NCI-H1092 (cell line): ENCODE data around the gene TCF12.
"Not testable (repeated sequence)": the region's sequence is repeated elsewhere in the genome, so short reads cannot be mapped to it uniquely, and the experiment has no call there.

ENCODE experiments used
- DNase-seq: peaks from one replicate; lab custom pipeline; 2025; lab: John Stamatoyannopoulos, UW

TCF12 gene

GRCh38 chr15:56978898-56979662 lies 60.6 kb downstream of the TCF12 start:
- DNase-seq, result no peak

GRCh38 chr15:56980473-56980872 lies 62.0 kb downstream of the TCF12 start:
- no peak for DNase-seq

- no peak for DNase-seq
Measured at GRCh38 chr15:56981160-56981559, 62.7 kb downstream of the TCF12 start.

- DNase-seq, result no peak
Measured at GRCh38 chr15:56982987-56983386, 64.5 kb downstream of the TCF12 start.

- DNase-seq, result no peak
Measured at GRCh38 chr15:56984681-56985481, 66.4 kb downstream of the TCF12 start.

GRCh38 chr15:56985856-56986255 lies 67.4 kb downstream of the TCF12 start:
- DNase-seq, result no peak

- DNase-seq, result no peak
Measured at GRCh38 chr15:56987286-56987685, 68.8 kb downstream of the TCF12 start.

GRCh38 chr15:56988219-56988618 lies 69.8 kb downstream of the TCF12 start:
- no peak for DNase-seq

GRCh38 chr15:56989411-56989924 lies 71.0 kb downstream of the TCF12 start:
- DNase-seq, result no peak

GRCh38 chr15:56991017-56991416 lies 72.6 kb downstream of the TCF12 start:
- DNase-seq, result no peak

- no peak for DNase-seq
Measured at GRCh38 chr15:56992725-56993124, 74.3 kb downstream of the TCF12 start.

- DNase-seq, result no peak
Measured at GRCh38 chr15:56994280-56994679, 75.8 kb downstream of the TCF12 start.

GRCh38 chr15:56996093-56996492 lies 77.6 kb downstream of the TCF12 start:
- DNase-seq, result no peak

- DNase-seq, result no peak
Measured at GRCh38 chr15:56996746-56997470, 78.5 kb downstream of the TCF12 start.

GRCh38 chr15:57003418-57003817 lies 85.0 kb downstream of the TCF12 start:
- DNase-seq, result no peak

- DNase-seq, result no peak
Measured at GRCh38 chr15:57005244-57005643, 86.8 kb downstream of the TCF12 start.

GRCh38 chr15:57007797-57008196 lies 89.4 kb downstream of the TCF12 start:
- DNase-seq, result not testable (repeated sequence)

GRCh38 chr15:57010724-57011123 lies 92.3 kb downstream of the TCF12 start:
- DNase-seq, result no peak

- no peak for DNase-seq
Measured at GRCh38 chr15:57012556-57012955, 94.1 kb downstream of the TCF12 start.

GRCh38 chr15:57014896-57015295 lies 96.5 kb downstream of the TCF12 start:
- not testable (repeated sequence) for DNase-seq

GRCh38 chr15:57015360-57015759 lies 96.9 kb downstream of the TCF12 start:
- no peak for DNase-seq

GRCh38 chr15:57015897-57016296 lies 97.5 kb downstream of the TCF12 start:
- no peak for DNase-seq
